GM12878 (cell line): Measurements from ENCODE around the gene BEST2. TPM values are rescaled to one million over a fixed set of nuclear protein-coding genes. Genes with fewer than 3 reads are reported as not detected.
A peak's percentile ranks its signal among the peaks of the same experiment; 100 is the strongest.

Experiments used
- ATAC-seq: fragments of 200-7000 bp; cut with Tn5 transposase; 3 replicates; pipeline ENCODE4 v1.9.1; 2020; ENCODE audit warnings: mild to moderate bottlenecking, moderate library complexity
- BruUV-seq: library from RNA; stranded (reverse); fragments of 400-500 nt; replicated peaks from 2 replicates; lab custom pipeline; 2021; lab: Mats Ljungman, UMichigan
- CTCF ChIA-PET: fragments of 300-600 bp; sonication (Branson Sonifier 250); formaldehyde crosslinking; extraction: SDS; loops from one replicate; lab custom pipeline; 2021; ENCODE audit warnings: inconsistent platforms; lab: Yijun Ruan, JAX
- POLR2A ChIA-PET: fragments of 350-600 bp; formaldehyde crosslinking; extraction: SDS; loops from one replicate; lab custom pipeline; 2021; ENCODE audit warnings: inconsistent platforms; lab: Charles Lee
- RAD21 ChIA-PET: fragments of 300-600 bp; sonication (Branson Sonifier 250); formaldehyde crosslinking; loops from one replicate; lab custom pipeline; 2023; ENCODE audit warnings: antibody characterized with exemption; ENCODE audit not compliant: unreplicated experiment; lab: Charles Lee
- SMC1A ChIA-PET: fragments of 300-600 bp; sonication (Branson Sonifier 250); formaldehyde crosslinking; loops from one replicate; lab custom pipeline; 2023; ENCODE audit not compliant: unreplicated experiment, uncharacterized antibody; lab: Charles Lee
- DNase-seq: peaks from one replicate; pipeline ENCODE4 v3.0.0-alpha.2; 2011; ENCODE audit warnings: low read depth, low spot score
- FAIRE-seq: peaks from 3 replicates; lab custom pipeline; 2011; peaks lifted over from hg19 to GRCh38; lab: Jason Lieb, UNC
- H2AFZ ChIP-seq: 2 replicates; pipeline ENCODE4 v1.6.0; 2011; ENCODE audit warnings: low read depth, low read length, control low read depth; ENCODE audit not compliant: control insufficient read depth
- H3K27ac ChIP-seq: 2 replicates; pipeline ENCODE4 v1.5.1; 2011; ENCODE audit warnings: control low read depth; ENCODE audit not compliant: control insufficient read depth, insufficient read depth
- H3K27me3 ChIP-seq, 2 experiments: replicated peaks in 1 of 2; 2 replicates each; pipeline versions ENCODE4 v1.6.0 to v1.6.1; 2011; ENCODE audit warnings: low read length in 1 of 2; ENCODE audit not compliant: control insufficient read depth in 2 of 2, insufficient read depth in 2 of 2
- H3K36me3 ChIP-seq, 2 experiments: 2 replicates each; pipeline ENCODE4 v1.5.1; 2011; ENCODE audit warnings: low read length in 1 of 2; ENCODE audit not compliant: control insufficient read depth in 2 of 2, insufficient read depth in 2 of 2
- H3K4me1 ChIP-seq: 2 replicates; pipeline ENCODE4 v1.6.1; 2011; ENCODE audit warnings: mild to moderate bottlenecking, low read length, moderate library complexity, mixed read lengths; ENCODE audit not compliant: control insufficient read depth, insufficient read depth
- H3K4me2 ChIP-seq: 2 replicates; pipeline ENCODE4 v1.6.0; 2011; ENCODE audit warnings: control low read depth; ENCODE audit not compliant: control insufficient read depth, insufficient read depth
- H3K4me3 ChIP-seq: fragments of 200-600 bp; sonication (generic); 2 replicates; pipeline ENCODE4 v1.5.1; 2016
- H3K79me2 ChIP-seq: 2 replicates; pipeline ENCODE4 v1.6.0; 2011; ENCODE audit warnings: low read length; ENCODE audit not compliant: control insufficient read depth, insufficient read depth
- H3K9ac ChIP-seq: 2 replicates; pipeline ENCODE4 v1.8.0; 2011; ENCODE audit warnings: low read length, control low read depth, mixed read lengths; ENCODE audit not compliant: control insufficient read depth, insufficient read depth
- H3K9me3 ChIP-seq: replicated peaks from 3 replicates; pipeline ENCODE4 v1.5.1; 2011; ENCODE audit warnings: mild to moderate bottlenecking, low read length; ENCODE audit not compliant: control insufficient read depth, insufficient read depth
- H4K20me1 ChIP-seq: 2 replicates; pipeline ENCODE4 v1.6.0; 2011; ENCODE audit not compliant: control insufficient read depth, insufficient read depth
- E2F8 ChIP-seq: fragments of 450-650 bp; IDR thresholded peaks from 2 replicates; pipeline ENCODE4 v1.6.1; 2018; ENCODE audit warnings: mild to moderate bottlenecking, low read depth, moderate library complexity; ENCODE audit not compliant: partially characterized antibody
- EGR1 ChIP-seq, 2 experiments: IDR thresholded peaks; 1 replicate in 1 of 2; 2 replicates in 1 of 2; pipeline ENCODE4 v1.6.1; 2011 to 2012; ENCODE audit warnings: low read depth in 2 of 2, low read length in 2 of 2, borderline replicate concordance in 1 of 2, mild to moderate bottlenecking in 1 of 2, moderate library complexity in 1 of 2
- IRF3 ChIP-seq: fragments of 450-650 bp; IDR thresholded peaks from 2 replicates; pipeline ENCODE4 v1.6.1; 2014; ENCODE audit warnings: mild to moderate bottlenecking
- JUND ChIP-seq: IDR thresholded peaks from 2 replicates; pipeline ENCODE4 v1.6.1; 2012; ENCODE audit warnings: low read depth, mild to moderate bottlenecking, low read length, improper control_type of control experiment, moderate library complexity
- MEF2B ChIP-seq: fragments of 450-650 bp; IDR thresholded peaks from 2 replicates; pipeline ENCODE4 v1.6.1; 2018; ENCODE audit warnings: mild to moderate bottlenecking, moderate library complexity; ENCODE audit not compliant: partially characterized antibody, poor library complexity, severe bottlenecking
- NR2F1 ChIP-seq: fragments of 450-650 bp; conservative IDR thresholded peaks from 2 replicates; pipeline ENCODE4 v1.6.1; 2017; ENCODE audit warnings: mild to moderate bottlenecking
- POLR2A ChIP-seq: IDR thresholded peaks from 2 replicates; pipeline ENCODE4 v1.6.1; 2011; ENCODE audit warnings: low read depth, mild to moderate bottlenecking, low read length
- RAD51 ChIP-seq: fragments of 450-650 bp; IDR thresholded peaks from 2 replicates; pipeline ENCODE4 v1.6.1; 2016; ENCODE audit warnings: moderate library complexity, mild to moderate bottlenecking, inconsistent platforms
- RUNX3 ChIP-seq: IDR thresholded peaks from 2 replicates; pipeline ENCODE4 v1.6.1; 2012; ENCODE audit warnings: low read length, inconsistent platforms
- SMAD5 ChIP-seq: IDR thresholded peaks from 2 replicates; pipeline ENCODE4 v1.6.1; 2016; ENCODE audit warnings: antibody characterized with exemption, low read depth
- SMARCA5 ChIP-seq: fragments of 450-650 bp; IDR thresholded peaks from 2 replicates; pipeline ENCODE4 v1.6.1; 2017; ENCODE audit warnings: mild to moderate bottlenecking
- ZNF592 ChIP-seq: fragments of 450-650 bp; IDR thresholded peaks from 2 replicates; pipeline ENCODE4 v1.6.1; 2017; ENCODE audit warnings: mild to moderate bottlenecking, moderate library complexity
- WGBS: methylation state at CpG from one replicate; pipeline ENCODE4 v1.1.6; 2016; ENCODE audit warnings: low lambda C conversion rate; ENCODE audit not compliant: insufficient replicate concordance, insufficient coverage; ENCODE audit errors: missing lambda C conversion rate; 5-methylcytosine and 5-hydroxymethylcytosine counted together
- in situ Hi-C: fragments of 300-500 bp; cut with MboI; formaldehyde crosslinking; loops from 9 replicates; pipeline ENCODE4 v1.14.3; 2018; ENCODE audit warnings: mixed read lengths
- intact Hi-C: fragments of 100-400 bp; cut with micrococcal nuclease; formaldehyde crosslinking; loops from one replicate; pipeline ENCODE4 v1.14.2; 2022; ENCODE audit not compliant: unreplicated experiment
- polyA plus RNA-seq, 11 experiments: library from polyadenylated mRNA; depleted of rRNA in 4 of 11; unstranded in 6 of 11; stranded (reverse) in 5 of 11; fragments of >200 nt; fragmentation: Nextera tagmentation in 4 of 11; fragmentation: Illumina TruSeq in 1 of 11; extraction: Ambion mirVana in 4 of 11; extraction: Trizol in 1 of 11; gene quantifications; 1 replicate in 1 of 11; 2 replicates in 10 of 11; pipeline versions ENCODE4 v1.2.1 to v1.2.3, GENCODE V29; 2011 to 2016; ENCODE audit warnings: inconsistent platforms in 2 of 11, missing spikeins in 2 of 11, low read depth in 1 of 11
- total RNA-seq, 4 experiments: library from RNA; depleted of rRNA in 3 of 4; stranded (reverse); fragments of >200 nt in 3 of 4; fragmentation: Illumina TruSeq in 1 of 4; extraction: Trizol in 1 of 4; gene quantifications; 2 replicates each; pipeline versions ENCODE4 v1.2.1 to v1.2.3, GENCODE V29; 2013 to 2021

The BEST2 gene
- total and polyA plus RNA-seq, 10 of the 15 experiments (the other 5 are each of a cell fraction or from before 2014, with no cell fraction given) = not detected

GRCh38 chr19:12779162-12779993, 27.8 kb downstream of the BEST2 start (continued):
- TF ChIP-seq POLR2A = peak; percentile 58; the same call in 1 of the 2 replicates
- no peak for TF ChIP-seq SMAD5
- TF ChIP-seq RUNX3 = no peak
- 0 out of 2 replicates have a peak, but pooled peaks have one; percentile 16 for TF ChIP-seq NR2F1
- TF ChIP-seq JUND = no peak
- TF ChIP-seq IRF3 = no peak

- FAIRE-seq (no peak), DNase-seq (no peak), ATAC-seq (no peak)
- peak overlapping the region; percentile 78 for H2AFZ ChIP-seq
- H3K27me3 ChIP-seq = no peaks in the 10 kb centered on the region
- H3K9me3 ChIP-seq = no peaks in the 10 kb centered on the region
- no peaks in the 10 kb centered on the region for H3K36me3 ChIP-seq
- WGBS = 1% methylated on average over 11 of the region's 12 CpGs
- H3K9ac ChIP-seq = peak overlapping the region; percentile 77
- ChIA-PET RAD21 (interaction anchor here (1.4 to 2.7 kb wide), 3 partner anchors 9 to 14 kb away, joined by 13 to 23 read pairs (median 16); partner anchors contain the start of gene JUNB), SMC1A (interaction anchor here (8.4 kb wide), 1 partner anchor 14 kb away, joined by 240 read pairs; the partner anchor contains the start of gene JUNB), POLR2A (interaction anchor here (0.5 to 9.3 kb wide), 3 partner anchors 12 to 1407 kb away, joined by 3 to 303 read pairs (median 11); partner anchors contain the start of gene JUNB), CTCF (interaction anchor here (12.1 kb wide), 1 partner anchor 14 kb away, joined by 537 read pairs; the partner anchor contains the start of gene JUNB)
- H3K4me3 ChIP-seq = peak overlapping the region; percentile 65; the same call in 1 of the 2 replicates
- in situ Hi-C loops = no loop called here
- H4K20me1 ChIP-seq = no peaks in the 10 kb centered on the region
- peaks cover 67% of the 10 kb centered on the region for H3K4me1 ChIP-seq
- peak overlapping the region; percentile 97 for H3K4me2 ChIP-seq
- H3K79me2 ChIP-seq = peaks cover 9% of the 10 kb centered on the region
- no TSS peak for BruUV-seq
- intact Hi-C loops = loop anchor here (5.0 to 10.0 kb wide), 2 partner anchors 170 to 1687 kb away; partner anchors contain the start of genes ZNF490 and ZNF791
- peak overlapping the region; percentile 97 for H3K27ac ChIP-seq
- TF ChIP-seq EGR1 (IDR thresholded peaks at IDR 0.05; ENCODE audit: borderline replicate concordance in 1 of 2, low read depth in 2 of 2, low read length in 2 of 2) = no peak
- TF ChIP-seq MEF2B = no peak
- TF ChIP-seq E2F8 = peak; percentile 56
- TF ChIP-seq ZNF592 = no peak
- TF ChIP-seq SMARCA5 = peak; percentile 88; the same call in 1 of the 2 replicates
- TF ChIP-seq RAD51 = peak; percentile 37; the same call in 1 of the 2 replicates
Observed at GRCh38 chr19:12782174-12782423, 30.5 kb downstream of the BEST2 start.
